ENCODE results near the gene CDH23.

- TF ChIP-seq CTCF (conservative IDR thresholded peaks at IDR 0.05; ENCODE audit: low read length) = no peak
- no peak for TF ChIP-seq EZH2phosphoT487 (IDR thresholded peaks at IDR 0.05; ENCODE audit: borderline replicate concordance)
These were observed 208.7 kb downstream of the CDH23 start for GRCh38 chr10:71605263-71605962.

Measured in Loucy (cell line).